NCI-H226 (cell line): ENCODE results near the gene HECTD4.
"Not testable (repeated sequence)": the region's sequence is repeated elsewhere in the genome, so short reads cannot be mapped to it uniquely, and the experiment has no call there.

ENCODE experiments used
- DNase-seq: peaks from one replicate; pipeline ENCODE4 v3.0.0-alpha.2; 2015

Gene HECTD4

DNA sequence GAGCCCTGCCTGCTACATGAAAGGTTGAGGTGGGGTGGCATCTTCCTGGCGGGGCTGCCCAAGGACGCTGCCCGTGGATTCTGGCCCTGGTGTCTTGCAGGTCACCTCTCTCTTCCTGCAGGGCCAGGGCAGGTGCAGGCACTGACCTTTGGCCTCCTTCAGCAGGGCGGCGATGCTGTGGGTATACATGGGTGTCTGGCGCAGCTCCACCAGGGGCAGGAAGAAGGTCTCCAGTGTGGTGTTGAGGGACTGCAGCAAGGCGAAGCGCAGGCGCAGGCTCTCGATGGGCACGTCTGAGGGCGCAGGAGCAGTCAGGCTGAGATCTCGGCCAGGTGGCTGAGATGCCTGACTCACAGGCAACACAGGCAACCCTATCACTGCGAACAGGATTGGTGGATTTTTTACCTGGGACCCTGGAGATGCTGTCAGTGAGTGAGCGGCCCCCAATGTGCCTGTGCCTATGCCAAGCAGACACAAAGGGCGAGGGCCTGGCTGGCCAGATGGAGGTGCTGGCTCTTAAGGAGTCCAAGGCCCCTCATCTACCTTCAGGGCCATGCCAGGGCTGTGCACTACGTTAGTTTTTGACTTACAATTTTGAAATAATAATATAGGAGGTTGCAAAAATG is 211.1 kb downstream of the HECTD4 start:
- DNase-seq: no peak

GRCh38 chr12:112170376-112170775 is 211.9 kb downstream of the HECTD4 start:
- DNase-seq: no peak

DNA sequence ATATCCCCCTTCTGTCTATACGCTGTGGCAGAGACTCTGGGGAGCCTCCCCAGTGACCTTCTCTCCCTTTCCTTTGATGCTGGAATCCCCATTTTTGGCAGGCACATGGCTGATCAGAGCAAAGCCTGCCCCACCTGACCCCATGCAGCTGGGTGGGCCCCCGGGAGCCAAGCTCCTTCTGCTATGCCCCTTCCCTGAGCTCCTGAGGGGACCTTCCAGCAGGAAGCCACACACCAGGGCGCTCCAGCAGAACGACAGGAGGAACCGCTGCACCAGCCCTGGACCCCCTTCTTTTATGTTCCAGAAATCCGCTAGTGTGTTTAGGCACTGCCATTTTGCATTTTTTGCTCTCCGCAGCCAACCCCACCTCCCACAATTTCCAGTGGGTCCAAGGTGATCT is 212.3 kb downstream of the HECTD4 start:
- no peak for DNase-seq

DNA sequence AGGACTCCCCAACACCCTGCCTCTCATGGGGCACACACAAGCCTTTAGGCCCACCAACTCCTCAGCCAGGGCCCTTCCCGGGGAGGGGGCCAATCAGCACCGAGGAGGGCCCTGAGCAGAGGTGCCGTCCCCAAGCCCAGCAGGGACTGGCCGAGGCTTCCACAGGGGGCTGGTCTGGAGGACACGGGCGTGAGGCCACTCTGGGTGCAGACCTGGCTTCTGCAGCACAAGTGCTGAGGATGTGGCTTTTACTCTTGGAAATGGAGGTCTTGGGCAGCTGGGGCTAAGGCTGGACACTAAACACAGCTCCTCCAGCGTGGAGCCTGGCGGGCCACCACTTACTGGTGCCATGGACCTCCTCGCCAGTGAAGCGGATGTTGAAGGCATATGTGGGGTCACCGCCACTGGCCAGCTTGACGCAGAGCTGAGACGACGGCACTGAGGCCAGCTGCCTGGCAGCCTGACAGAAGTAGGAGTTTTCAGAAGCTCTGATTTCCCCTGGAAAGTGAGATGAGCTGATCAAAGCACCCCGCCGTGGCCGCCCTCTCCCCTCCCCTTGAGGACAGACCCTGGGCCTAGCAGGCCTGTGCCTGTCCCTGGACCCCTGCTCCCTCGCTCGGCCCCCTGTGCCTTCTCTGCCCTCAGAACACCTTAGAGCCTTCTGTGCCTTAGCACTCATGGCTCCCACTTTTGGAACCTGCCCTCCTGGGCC is 212.9 kb downstream of the HECTD4 start:
- no peak for DNase-seq

DNA sequence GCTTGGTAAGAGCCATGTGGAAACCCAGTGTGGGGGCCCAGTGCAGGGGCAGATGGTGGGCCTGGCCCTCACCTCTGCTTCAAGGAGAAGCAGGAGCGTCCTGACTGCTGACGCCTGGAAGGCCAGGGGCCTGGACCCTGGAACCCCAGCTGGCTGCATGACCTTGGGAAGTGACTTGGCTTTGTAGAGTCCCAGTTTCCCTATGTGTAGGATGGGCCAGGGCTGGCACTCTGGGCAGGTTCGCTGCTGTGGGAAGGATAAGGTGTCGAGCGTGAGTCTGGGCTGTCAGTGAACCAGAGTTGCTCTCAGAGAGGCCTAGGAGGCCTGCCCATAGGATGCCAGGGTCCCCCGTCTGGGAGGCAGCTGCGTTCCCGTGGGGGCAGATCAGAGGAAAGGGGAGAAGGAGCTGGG is 213.7 kb downstream of the HECTD4 start:
- no peak for DNase-seq

DNA sequence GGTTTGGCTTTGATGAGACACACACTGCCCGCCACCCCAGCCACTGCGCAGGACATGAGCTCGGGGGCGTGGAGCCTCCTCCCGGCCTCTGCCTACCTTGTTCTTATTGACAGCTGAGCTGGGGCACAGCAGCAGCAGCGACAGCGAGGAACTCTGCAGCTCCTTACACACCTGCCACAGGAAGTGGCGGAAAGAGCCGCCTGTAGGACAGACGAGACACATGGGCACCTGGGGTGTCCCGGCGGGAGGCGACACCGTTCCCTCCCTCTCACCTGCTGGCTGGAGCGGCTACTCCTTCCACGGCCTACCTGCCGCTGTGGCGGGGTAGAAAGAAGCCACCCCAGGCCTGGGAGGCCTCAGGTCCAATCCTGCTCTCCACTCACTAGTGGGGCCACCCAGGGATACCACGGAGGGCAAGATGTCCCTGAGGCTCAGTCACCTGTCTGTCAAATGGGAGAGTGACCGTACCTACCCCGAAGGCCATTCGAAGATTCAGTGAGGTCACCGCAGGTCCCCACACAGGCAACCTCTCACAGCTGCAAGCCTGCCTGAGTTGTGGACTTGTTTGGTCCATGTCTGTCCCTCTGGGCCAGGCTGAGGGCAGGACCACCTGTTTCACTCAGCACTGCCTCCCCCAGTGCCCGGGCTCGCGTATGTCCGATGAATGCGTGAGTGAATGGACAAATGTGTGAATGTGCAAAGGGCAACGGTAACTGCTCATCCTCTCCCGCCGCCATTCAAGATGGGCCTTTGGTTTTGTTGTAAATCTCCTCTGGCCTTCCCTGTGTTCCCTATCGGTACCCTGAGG is 214.3 kb downstream of the HECTD4 start:
- no peak for DNase-seq

DNA sequence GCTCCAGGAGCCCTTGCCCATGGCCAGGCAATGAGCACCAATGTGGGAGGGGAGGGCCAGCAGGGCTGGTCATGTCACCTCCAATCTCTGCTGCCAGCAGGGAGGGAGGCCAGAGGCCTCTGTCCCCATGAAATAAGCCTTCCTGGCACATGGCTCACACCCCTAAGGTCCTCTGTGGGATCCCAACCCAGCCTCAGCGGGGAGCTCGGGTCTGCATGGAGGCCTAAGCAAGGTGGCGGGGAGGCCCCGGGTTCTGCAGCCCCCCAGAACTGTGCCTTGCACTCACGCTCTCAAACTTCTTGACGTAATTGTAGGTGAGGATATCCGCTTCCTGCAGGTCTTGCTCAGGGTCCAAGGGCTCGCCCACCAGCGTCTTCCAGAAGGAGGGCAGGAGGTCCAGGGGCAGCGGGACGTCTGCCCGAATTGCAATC is 215.2 kb downstream of the HECTD4 start:
- no peak for DNase-seq

DNA sequence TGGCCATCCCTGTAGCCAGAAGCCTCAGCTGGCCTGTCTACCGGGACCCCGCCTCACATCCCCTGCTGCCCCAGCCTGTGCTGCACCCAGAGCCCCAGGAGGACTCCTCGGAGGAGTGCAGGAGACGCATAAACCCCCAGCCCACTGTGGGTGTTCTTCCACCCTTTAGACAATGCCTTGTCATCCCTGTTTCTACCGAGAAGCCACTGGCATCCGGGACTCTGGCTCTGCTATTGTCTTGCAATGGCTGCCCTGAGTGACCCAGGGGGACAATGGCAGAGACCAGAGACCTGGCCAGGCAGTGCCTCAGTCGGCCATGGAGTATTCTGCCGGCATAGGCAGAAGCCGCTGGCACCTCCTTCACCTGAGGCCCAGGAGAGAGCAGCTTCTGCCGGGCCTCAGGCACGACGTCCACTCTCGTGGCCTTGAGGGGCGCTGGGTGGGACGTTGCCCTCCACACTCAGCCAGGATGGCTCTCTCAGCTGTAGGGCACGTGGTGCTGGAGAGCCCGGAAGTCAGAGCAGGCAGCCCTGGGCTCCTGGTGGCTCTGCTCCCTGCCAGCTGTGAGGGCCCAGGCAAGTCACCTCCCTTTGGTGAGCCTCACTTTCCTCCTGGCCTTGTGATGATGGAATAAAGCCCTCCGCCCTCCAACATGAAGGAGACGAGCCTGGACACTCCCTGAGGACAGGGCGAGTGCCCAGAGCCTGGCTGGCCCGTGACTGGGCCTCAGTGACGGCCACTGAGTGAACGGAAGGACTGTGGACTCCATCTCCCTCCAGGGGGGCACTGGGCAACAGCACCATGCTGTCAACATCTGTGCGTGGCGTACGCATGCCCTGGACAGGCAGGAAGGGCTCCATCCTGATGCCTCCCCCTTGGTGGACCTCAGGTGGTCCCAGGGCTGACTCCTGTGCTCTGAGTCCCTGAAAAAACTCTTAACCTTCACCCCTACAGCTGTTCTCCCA is 215.9 kb downstream of the HECTD4 start:
- DNase-seq: no peak

GRCh38 chr12:112165624-112166023 is 216.6 kb downstream of the HECTD4 start:
- no peak for DNase-seq

DNA sequence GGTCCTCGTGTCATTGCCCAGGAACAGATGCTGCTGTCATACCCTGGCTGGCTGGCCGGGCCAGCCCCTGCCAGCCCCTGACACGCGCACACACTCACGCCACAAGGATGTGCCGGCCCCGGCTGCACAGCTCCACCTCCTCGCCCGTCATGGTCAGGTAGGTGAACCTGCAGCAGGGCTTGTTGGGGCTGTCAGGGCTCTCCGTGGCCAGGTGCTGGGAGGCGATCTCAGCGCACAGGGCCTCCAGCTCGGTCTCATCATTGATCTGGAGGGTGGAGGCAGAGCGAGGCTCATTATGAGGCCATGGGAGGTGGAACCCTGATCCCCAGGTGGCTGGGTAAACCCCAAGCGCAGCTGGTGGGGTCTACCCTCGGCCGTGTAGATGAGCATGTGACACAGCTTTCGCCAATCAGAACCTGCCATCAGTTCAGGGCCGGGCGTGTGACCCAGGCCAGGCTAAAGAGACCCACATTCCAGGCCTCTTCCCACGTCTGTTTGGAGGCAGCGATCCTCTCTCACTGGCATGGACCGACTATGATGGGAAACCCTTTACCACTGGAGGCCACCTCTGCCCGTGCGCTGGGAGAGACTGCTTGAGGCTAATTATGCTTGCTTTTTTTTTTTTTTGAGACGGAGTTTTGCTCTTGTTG is 218.1 kb downstream of the HECTD4 start:
- DNase-seq: no peak

DNA sequence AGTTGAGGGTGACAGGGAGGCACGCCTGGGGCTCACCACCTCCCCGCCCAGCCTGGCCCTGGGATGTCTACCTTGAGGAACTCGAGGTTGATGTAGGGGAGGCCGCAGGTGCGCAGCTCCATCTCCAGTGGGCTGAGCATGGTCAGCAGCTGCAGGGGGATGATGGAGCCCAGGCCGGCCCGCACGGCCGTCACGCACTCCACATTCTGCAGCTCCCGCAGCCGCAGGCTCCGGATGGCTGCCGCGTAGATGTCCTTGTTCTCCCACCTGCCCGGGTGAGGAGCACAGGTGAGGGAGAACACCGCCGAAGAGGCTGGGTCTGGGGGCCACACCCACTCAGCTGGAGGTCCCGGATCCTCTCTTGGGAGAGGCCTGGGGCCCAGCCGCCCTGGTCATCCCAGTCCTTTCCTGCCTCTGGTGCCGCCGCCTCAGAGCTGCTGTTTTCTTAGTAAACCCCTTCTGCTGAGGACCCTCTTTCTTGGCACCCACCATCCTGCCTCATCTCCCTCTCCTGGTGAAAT is 218.7 kb downstream of the HECTD4 start:
- no peak for DNase-seq

DNA sequence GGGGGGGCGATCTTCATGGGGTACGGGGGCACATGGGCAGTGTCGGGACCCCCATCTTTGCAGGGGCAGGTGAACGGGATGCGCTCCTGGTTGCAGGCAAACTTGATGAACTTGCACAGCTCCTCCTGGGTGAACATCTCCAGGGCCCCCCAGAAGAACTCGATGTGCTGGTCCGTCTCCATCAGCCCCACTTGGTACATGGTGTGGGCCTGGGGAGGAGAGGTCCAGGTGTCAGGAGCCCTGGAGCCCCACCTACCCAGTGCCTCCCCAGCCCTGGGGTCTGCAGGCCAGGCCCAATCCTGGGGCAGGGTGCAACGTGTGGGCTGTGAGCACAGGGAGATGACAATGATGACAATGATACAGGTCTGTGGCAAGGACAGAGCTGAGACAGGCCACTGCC is 219.2 kb downstream of the HECTD4 start:
- DNase-seq: no peak

- DNase-seq: no peak
These were observed 219.9 kb downstream of the HECTD4 start for GRCh38 chr12:112162241-112162790.

GRCh38 chr12:112161711-112162110 is 220.5 kb downstream of the HECTD4 start:
- DNase-seq: no peak

GRCh38 chr12:112160611-112161010 is 221.6 kb downstream of the HECTD4 start:
- DNase-seq: no peak

DNA sequence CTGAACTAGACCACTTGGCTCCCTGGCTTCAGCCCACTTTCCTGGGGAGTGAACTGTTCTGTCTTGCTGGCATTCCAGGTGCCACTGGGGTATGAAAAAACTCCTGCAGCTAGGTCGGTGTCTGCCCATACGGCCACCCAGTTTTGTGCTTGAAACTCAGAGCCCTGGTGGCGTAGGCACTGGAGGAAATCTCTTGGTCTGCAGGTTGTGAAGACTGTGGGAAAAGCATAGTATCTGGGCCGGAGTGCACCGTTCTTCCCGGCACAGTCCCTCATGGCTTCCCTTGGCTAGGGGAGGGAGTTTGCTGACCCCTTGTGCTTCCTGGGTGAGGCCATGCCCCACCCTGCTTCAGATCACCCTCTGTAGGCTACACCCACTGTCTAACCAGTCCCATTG is 223.1 kb downstream of the HECTD4 start:
- DNase-seq: no peak

DNA sequence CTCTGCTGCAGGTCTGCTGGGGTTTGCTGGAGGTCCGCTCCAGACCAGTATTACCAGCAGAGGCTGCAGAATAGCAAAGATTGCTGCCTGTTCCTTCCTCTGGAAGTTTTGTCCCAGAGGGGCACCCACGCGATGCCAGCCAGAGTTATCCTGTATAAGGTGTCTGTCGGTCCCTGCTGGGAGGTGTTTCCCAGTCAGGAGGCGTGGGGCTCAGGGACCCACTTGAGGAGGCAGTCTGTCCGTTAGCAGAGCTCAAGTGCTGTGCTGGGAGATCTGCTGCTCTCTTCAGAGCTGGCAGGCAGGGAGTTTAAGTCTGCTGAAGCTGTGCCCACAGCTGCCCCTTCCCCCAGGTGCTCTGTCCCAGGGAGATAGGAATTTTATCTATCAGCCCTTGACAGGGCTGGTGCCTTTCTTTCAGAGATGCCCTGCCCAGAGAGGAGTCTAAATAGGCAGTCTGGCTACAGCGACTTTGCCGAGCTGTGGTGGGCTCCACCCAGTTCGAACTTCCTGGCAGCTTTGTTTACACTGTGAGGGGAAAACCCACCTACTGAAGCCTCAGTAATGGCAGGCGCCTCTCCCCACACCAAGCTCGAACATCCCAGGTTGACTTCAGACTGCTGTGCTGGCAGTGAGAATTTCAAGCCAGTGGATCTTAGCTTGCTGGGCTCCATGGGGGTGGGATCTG is 223.6 kb downstream of the HECTD4 start:
- not testable (repeated sequence) for DNase-seq

DNA sequence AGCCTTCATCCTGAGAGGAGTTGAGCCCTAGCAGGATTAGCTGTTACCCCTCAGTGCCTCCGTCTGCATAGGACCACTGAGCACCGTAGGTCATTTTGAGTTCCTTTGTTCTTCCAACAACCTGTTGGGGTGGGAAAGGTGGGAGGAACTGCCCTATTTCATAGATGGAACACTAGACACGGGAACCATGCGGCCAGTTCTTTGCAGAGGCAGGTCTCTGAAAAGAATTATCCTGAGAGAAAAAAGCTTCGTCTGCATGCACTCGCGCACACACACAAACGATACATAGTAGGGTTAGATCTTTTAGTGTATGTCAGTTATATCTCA is 228.4 kb downstream of the HECTD4 start:
- no peak for DNase-seq

GRCh38 chr12:112153181-112153892 is 228.9 kb downstream of the HECTD4 start:
- no peak for DNase-seq

DNA sequence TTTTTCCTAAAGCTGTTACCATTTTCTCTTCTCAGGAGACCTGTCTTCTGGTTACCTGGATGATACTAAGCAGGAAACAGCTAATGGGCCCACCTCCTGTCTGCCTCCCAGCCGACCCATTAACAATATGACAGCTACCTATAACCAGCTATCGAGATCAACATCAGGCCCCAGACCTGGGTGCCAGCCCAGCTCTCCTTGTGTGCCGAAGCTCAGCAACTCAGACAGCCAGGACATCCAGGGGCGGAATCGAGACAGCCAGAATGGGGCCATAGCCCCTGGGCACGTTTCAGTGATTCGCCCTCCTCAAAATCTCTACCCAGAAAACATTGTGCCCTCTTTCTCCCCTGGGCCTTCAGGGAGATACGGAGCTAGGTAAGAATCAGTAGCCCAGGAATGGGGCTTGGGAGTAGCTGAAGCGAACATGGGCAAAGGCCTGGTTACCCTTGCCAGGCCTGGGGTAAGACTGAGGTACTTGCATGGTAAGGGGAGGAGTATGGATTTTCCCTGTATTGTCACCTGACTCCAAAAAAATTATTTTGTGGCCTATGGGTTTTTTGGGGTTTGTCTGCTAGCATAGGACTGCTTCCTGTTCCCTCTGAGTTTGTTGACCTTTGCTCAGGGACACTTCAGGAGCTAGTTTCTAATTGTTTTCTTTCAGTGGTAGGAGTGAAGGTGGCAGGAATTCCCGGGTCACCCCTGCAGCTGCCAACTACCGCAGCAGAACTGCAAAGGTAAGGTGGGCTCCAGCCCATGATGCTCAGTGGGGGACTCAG is 230.3 kb downstream of the HECTD4 start:
- no peak for DNase-seq
